Sigmoid colon (tissue), 3 donors: Measurements from ENCODE around the gene CCDC127.

Experiments
- POLR2A ChIP-seq, 2 donors: fragments of 450-650 bp; IDR thresholded peaks; one replicate each; pipeline ENCODE4 v1.6.1; 2016; ENCODE audit warnings: antibody characterized with exemption in 2 of 2, mild to moderate bottlenecking in 2 of 2, moderate library complexity in 2 of 2
- TF ChIP-seq, protein P1 (sequence below), 4 experiments: fragments of 450-650 bp in 3 of 4; fragments of 200-600 bp in 1 of 4; IDR thresholded peaks; one replicate each; pipeline ENCODE4 v1.5.1; 2016 to 2019; ENCODE audit warnings: antibody characterized with exemption in 4 of 4, mild to moderate bottlenecking in 3 of 4, moderate library complexity in 2 of 4

DNA sequence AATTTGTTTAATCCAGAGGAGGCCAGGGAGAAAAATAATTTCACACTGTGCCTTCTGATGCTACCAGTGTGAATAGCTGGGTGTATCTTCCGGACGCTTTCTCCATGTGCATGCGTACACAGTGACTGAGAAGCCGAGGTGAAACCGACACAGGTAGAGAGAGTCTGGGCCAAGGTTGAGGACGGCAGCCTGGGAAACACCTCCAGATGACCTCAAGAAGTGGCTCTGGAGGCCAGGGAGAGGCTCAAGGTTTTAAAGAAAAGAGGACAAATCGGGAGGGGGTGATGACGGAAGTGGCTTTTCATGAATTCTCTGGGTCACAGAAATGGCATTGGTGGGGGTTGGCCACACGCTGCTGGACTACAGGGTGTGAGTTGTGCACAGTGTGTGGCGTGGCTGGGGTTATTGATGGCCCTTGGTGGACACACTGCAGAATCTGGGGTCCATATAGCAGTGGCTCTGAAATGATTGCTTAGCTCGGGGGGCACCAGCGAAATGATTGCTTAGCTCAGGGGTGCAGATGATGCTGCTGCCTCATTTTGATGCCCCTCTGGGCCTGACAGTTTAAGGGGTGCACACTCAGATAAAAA, 60.7 kb downstream of the CCDC127 start:
- TF ChIP-seq, protein P1, sequence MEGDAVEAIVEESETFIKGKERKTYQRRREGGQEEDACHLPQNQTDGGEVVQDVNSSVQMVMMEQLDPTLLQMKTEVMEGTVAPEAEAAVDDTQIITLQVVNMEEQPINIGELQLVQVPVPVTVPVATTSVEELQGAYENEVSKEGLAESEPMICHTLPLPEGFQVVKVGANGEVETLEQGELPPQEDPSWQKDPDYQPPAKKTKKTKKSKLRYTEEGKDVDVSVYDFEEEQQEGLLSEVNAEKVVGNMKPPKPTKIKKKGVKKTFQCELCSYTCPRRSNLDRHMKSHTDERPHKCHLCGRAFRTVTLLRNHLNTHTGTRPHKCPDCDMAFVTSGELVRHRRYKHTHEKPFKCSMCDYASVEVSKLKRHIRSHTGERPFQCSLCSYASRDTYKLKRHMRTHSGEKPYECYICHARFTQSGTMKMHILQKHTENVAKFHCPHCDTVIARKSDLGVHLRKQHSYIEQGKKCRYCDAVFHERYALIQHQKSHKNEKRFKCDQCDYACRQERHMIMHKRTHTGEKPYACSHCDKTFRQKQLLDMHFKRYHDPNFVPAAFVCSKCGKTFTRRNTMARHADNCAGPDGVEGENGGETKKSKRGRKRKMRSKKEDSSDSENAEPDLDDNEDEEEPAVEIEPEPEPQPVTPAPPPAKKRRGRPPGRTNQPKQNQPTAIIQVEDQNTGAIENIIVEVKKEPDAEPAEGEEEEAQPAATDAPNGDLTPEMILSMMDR (IDR thresholded peaks at IDR 0.05), result no peak
- no peak for TF ChIP-seq POLR2A (IDR thresholded peaks at IDR 0.05)
